ENCODE measurements around the gene SMC4. TPM values are rescaled to one million over a fixed set of nuclear protein-coding genes. Genes with fewer than 3 reads are reported as not detected.
A peak's percentile ranks its signal among the peaks of the same experiment; 100 is the strongest.
"Not testable (repeated sequence)": the region's sequence is repeated elsewhere in the genome, so short reads cannot be mapped to it uniquely, and the experiment has no call there.

The SMC4 gene
- total RNA-seq = 100 to 1,000 TPM; 143 to 157 TPM

DNA sequence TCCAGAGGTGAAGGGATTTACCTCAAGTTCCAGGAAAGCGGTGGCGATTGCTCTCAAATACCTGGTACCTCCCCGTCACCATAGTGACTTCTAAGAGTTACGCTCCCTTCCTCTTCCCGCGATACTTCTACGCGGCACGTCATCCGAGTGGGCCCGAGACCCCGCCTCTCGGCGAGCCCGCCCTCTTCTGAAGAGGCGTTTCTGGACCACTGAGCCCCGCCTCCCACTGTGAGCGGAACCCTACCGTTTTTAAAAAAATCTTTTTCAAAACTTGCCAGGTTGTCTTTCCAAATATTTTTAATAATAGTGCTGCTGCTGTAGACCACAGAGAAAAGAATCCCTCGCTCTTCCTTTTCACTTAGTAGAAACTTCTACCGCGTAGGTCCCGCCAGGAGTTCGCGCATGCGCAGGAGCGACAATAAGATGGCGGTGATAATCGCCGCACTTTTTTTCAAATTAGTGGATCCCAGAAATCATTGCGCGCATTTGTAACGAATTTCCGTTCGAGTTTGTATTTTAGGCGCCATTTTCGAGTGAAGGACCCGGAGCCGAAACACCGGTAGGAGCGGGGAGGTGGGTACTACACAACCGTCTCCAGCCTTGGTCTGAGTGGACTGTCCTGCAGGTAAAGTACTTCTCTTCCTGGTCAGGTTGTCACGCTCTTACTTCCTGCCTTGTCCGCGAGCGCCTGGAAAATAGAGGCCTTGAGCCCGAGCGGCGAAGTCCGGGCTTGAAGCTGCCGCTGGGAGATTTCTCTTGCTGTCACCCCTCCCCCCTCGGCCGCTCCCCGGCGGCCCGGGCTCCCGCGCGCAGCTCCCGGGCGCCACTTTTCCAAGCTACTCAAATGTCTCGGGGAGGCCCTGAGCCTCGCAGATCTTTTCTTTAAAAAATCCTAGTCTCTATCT, at the start of gene SMC4, which contains the start of gene IFT80:
SMC4 (plus strand) TSS at position 526 of the 905 bp plus-strand sequence. CDS start 1,177 bp downstream, outside the sequence.
IFT80 (minus strand) TSS at position 101 of the 905 bp plus-strand sequence. CDS start 14,625 bp downstream, outside the sequence.
- ChIA-PET CTCF (interaction anchor here (0.9 to 1.4 kb wide), 4 partner anchors 13 to 1755 kb away, joined by 3 to 9 read pairs (median 3); partner anchors contain the start of genes GFM1 and TRIM59), POLR2A (interaction anchor here (0.7 to 2.3 kb wide), 6 partner anchors 10 to 822 kb away, joined by 3 to 31 read pairs (median 6); partner anchors contain the start of genes IL12A, NMD3 and TRIM59)
- Mint-ChIP-seq H3K4me1 (ENCODE audit: low read depth) (peaks cover 44% of the 10 kb centered on the region), H3K27me3 (peaks cover 4% of the 10 kb centered on the region), H3K36me3 (peaks cover 45% of the 10 kb centered on the region), H3K27ac (peak within 1 kb of the TSS; percentile 98), H3K4me3 (peak within 1 kb of the TSS; percentile 98), H3K9me3 (no peaks in the 10 kb centered on the region)
- intact Hi-C loops (cut with micrococcal nuclease) = loop anchor here (1.0 to 5.0 kb wide), 8 partner anchors 14 to 1597 kb away; partner anchors contain the start of genes C3orf80, IL12A, KPNA4 and MFSD1
- peak; percentile 98 for DNase-seq

DNA sequence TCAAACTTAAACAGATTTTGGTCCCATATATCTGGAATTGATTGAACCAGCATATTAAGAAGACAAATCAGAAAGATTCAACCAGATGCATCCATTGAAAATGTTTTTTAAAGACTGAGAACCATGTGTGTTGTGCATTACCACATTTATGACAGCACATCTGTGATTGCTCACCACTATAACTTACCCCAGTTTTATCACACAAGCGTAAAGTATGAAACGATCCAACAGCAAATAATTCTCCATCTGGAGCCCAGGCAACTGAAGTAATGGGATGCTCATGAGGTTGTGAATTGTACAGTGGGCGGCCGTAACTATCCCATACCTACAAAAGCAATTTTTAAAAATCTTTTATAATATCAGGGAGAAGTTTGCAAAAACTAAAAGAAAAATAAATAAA, 43.6 kb upstream of the SMC4 start:
- no peaks in the 10 kb centered on the region for H3K4me1 Mint-ChIP-seq (ENCODE audit: low read depth)
- no peaks in the 10 kb centered on the region for H3K9me3 Mint-ChIP-seq
- H3K4me3 Mint-ChIP-seq = no peak overlapping the region
- intact Hi-C loops (cut with micrococcal nuclease) = no loop called here
- no peak overlapping the region for H3K27ac Mint-ChIP-seq
- peaks cover 25% of the 10 kb centered on the region for H3K36me3 Mint-ChIP-seq
- ChIA-PET CTCF (no interaction called here), POLR2A (interaction anchor here (0.5 kb wide), 1 partner anchor 31 kb away, joined by 3 read pairs; no protein-coding TSS in a partner anchor)
- H3K27me3 Mint-ChIP-seq = no peaks in the 10 kb centered on the region
- DNase-seq = no peak

DNA sequence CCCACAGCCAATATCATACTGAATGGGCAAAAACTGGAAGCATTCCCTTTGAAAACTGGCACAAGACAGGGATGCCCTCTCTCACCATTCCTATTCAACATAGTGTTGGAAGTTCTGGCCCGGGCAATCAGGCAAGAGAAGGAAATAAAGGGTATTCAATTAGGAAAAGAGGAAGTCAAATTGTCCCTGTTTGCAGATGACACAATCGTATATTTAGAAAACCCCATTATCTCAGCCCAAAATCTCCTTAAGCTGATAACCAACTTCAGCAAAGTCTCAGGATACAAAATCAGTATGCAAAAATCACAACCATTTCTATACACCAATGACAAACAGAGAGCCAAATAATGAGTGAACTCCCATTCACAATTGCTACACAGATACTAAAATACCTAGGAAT, 36.6 kb upstream of the SMC4 start:
- DNase-seq; H3K4me3 Mint-ChIP-seq; H3K27me3 Mint-ChIP-seq; CTCF ChIA-PET; intact Hi-C loops (cut with micrococcal nuclease); H3K27ac Mint-ChIP-seq; H3K4me1 Mint-ChIP-seq (ENCODE audit: low read depth); H3K9me3 Mint-ChIP-seq; POLR2A ChIA-PET: not testable (repeated sequence)
- peaks cover 48% of the 10 kb centered on the region for H3K36me3 Mint-ChIP-seq

DNA sequence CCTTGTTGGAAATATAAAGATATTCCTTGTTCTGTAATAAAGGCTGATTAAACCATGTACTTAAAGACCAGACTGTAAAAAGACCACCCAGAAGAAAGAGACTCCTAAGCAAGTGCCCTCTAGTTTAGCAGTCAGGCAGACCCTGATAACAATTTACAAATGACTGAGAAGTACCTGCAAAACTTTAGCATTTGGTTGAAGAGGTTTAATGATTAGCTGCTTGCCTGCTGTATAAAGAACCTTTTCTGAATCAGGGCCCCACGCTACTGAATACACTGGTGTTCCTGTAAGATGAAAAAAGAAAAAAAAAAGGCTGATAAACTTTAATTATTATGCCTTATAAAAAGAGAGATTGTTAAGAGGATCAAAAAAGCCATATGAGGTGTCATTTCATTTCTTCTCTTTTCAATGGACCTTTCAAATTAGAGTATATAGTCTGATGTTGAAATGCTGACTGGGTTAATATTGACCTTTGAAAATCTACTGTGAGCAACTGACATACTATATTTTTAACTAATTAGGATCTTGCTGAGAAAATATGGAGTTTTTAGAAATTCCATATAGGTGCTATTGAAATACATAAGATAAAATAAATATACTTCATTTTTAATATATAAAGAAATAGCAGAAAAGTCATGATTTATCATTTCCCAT, 33.5 kb upstream of the SMC4 start:
- H3K4me1 Mint-ChIP-seq (ENCODE audit: low read depth) = peaks cover 16% of the 10 kb centered on the region
- ChIA-PET CTCF (no interaction called here), POLR2A (no interaction called here)
- intact Hi-C loops (cut with micrococcal nuclease) = no loop called here
- H3K9me3 Mint-ChIP-seq = no peaks in the 10 kb centered on the region
- DNase-seq = no peak
- H3K36me3 Mint-ChIP-seq = peaks cover 37% of the 10 kb centered on the region
- H3K4me3 Mint-ChIP-seq = no peak overlapping the region
- no peaks in the 10 kb centered on the region for H3K27me3 Mint-ChIP-seq
- H3K27ac Mint-ChIP-seq = no peak overlapping the region

DNA sequence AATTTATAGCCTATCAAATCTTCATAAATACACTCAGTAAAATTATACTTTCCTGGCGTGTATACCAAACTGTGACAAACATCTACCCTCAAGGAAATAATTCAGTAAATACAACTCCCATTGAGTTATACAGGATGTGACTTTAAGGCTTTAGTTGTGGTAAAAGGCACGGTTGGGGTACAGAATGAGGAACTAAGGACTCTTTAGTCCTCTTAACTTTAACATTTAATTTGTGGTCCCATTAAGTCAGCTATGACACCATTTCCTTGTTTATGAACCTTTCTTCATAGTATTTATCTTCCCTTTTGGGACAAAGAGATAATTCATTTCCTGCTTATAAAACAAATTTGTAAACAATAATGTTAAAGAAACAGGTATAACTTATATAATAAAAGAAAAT, 30.6 kb upstream of the SMC4 start:
- Mint-ChIP-seq H3K27ac (no peak overlapping the region), H3K4me1 (ENCODE audit: low read depth) (peaks cover 18% of the 10 kb centered on the region), H3K9me3 (no peaks in the 10 kb centered on the region), H3K4me3 (no peak overlapping the region), H3K27me3 (no peaks in the 10 kb centered on the region), H3K36me3 (peaks cover 21% of the 10 kb centered on the region)
- CTCF ChIA-PET = no interaction called here
- POLR2A ChIA-PET = no interaction called here
- intact Hi-C loops (cut with micrococcal nuclease) = no loop called here
- no peak for DNase-seq

DNA sequence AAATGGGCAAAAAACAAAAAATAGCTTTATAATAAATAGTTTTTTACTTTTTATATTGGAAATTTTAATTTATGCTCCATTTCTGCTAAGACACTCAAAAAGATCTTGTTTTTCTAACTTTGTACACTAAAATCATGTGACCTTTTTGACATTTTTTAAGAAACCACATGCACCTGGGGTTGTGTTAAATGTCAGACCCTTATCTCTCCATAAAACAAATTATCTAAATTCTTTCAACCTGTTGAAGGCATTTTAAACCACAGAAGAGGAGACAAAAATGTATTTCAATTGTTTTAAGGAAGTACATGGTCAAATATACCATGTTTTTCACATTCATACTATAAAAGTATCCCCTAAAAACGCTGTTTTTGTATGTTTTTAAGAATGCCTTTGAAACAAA, 29.7 kb upstream of the SMC4 start:
- DNase-seq = no peak
- CTCF ChIA-PET = interaction anchor here (1.1 kb wide), 1 partner anchor 43 kb away, joined by 3 read pairs; no protein-coding TSS in a partner anchor
- H3K27me3 Mint-ChIP-seq = no peaks in the 10 kb centered on the region

DNA sequence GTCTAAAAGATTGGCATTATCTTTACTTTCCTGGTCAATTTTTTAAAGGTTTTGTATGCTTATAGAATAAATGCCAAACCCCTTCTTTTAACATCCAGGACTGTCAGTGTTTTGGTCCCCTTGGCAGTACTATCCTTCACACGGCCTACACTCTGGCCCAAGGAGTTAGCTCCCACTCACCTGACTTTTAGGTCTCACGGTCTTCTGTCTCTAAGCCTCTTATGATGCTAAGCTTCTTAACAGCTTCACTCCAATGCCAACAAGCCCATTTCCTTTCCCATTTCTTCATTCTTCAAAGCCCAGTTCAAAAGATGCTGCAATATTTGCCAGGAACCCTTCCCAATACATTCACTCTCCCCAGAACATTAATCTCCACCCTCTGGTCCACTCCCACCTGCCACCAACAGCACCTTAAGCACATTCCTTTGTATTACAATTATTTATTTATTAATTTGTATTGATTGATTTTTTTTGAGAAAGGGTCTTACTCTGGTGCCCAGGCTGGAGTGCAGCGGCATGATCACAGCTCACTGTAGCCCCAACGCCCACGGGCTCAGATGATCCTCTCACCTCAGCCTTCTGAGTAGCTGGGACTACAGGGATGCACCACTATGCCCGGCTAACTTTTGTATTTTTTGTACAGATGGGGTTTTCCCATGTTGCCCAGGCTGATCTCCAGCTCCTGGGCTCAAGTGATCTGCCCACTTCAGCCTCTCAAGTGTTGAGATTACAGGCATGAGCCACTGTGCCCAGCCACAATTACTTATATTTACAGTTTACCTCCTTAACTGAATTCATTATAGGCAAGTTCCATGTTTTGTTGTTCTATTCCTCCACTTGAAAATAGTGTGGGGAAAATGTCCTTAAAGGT, 28.2 kb upstream of the SMC4 start:
- Mint-ChIP-seq H3K4me3 (no peak overlapping the region), H3K4me1 (ENCODE audit: low read depth) (peaks cover 18% of the 10 kb centered on the region), H3K9me3 (no peaks in the 10 kb centered on the region), H3K27ac (no peak overlapping the region), H3K27me3 (no peaks in the 10 kb centered on the region), H3K36me3 (peaks cover 13% of the 10 kb centered on the region)
- DNase-seq = no peak
- CTCF ChIA-PET = no interaction called here
- POLR2A ChIA-PET = interaction anchor here (0.8 kb wide), 1 partner anchor 42 kb away, joined by 4 read pairs; no protein-coding TSS in a partner anchor
- intact Hi-C loops (cut with micrococcal nuclease) = no loop called here

More for the DNA sequence above, 29.7 kb upstream of the SMC4 start:
- intact Hi-C loops (cut with micrococcal nuclease) = no loop called here
- POLR2A ChIA-PET = no interaction called here
- no peak overlapping the region for H3K27ac Mint-ChIP-seq
- H3K36me3 Mint-ChIP-seq = peaks cover 22% of the 10 kb centered on the region
- H3K9me3 Mint-ChIP-seq = no peaks in the 10 kb centered on the region
- no peak overlapping the region for H3K4me3 Mint-ChIP-seq
- peaks cover 18% of the 10 kb centered on the region for H3K4me1 Mint-ChIP-seq (ENCODE audit: low read depth)

DNA sequence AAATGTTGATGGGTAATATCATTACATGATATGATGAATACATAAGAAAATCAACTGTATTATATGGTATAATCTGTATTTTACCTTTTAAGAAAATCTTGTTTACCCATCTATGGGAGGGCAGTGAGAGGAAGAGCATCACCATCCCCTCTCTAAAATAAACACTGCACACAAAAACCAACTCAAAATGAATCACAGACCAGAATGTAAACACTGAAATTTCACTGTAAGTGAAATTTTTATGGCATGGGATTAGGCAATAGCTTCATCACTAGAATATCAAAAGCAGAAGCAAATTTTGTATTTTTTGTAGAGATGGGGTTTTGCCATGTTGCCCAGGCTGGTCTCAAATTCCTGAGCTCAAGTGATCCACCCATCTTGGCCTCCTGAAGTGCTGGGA, 26.7 kb upstream of the SMC4 start:
- no peaks in the 10 kb centered on the region for H3K9me3 Mint-ChIP-seq
- H3K27ac Mint-ChIP-seq = no peak overlapping the region
- intact Hi-C loops (cut with micrococcal nuclease) = loop anchor here (2.0 kb wide), 1 partner anchor 20 kb away; no protein-coding TSS in a partner anchor
- peaks cover 16% of the 10 kb centered on the region for H3K36me3 Mint-ChIP-seq
- no peak overlapping the region for H3K4me3 Mint-ChIP-seq
- no peak for DNase-seq
- no peaks in the 10 kb centered on the region for H3K27me3 Mint-ChIP-seq
- POLR2A ChIA-PET = no interaction called here
- CTCF ChIA-PET = no interaction called here
- H3K4me1 Mint-ChIP-seq (ENCODE audit: low read depth) = peaks cover 18% of the 10 kb centered on the region

DNA sequence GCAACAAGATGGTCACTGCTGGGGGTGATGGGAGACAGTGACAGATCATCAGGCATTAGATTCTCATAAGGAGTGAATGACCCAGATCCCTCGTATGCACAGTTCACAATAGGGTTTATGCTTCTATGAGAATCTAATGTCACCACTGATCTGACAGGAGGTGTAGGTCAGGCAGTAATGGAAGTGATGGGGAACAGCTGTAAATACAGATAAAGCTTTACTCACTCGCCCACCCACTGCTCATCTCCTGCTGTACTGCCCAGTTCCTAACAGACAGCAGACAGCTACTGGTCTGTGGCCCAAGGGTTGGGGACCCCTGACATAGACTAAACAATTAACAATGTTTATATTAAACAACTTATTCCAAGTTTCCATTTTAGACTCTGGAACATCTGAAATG, 25.8 kb upstream of the SMC4 start:
- intact Hi-C loops (cut with micrococcal nuclease) = loop anchor here (2.0 kb wide), 1 partner anchor 19 kb away; no protein-coding TSS in a partner anchor
- H3K4me3 Mint-ChIP-seq = no peak overlapping the region
- ChIA-PET CTCF (no interaction called here), POLR2A (no interaction called here)
- H3K4me1 Mint-ChIP-seq (ENCODE audit: low read depth) = peaks cover 18% of the 10 kb centered on the region
- H3K36me3 Mint-ChIP-seq = peaks cover 16% of the 10 kb centered on the region
- H3K9me3 Mint-ChIP-seq = no peaks in the 10 kb centered on the region
- DNase-seq = no peak
- no peaks in the 10 kb centered on the region for H3K27me3 Mint-ChIP-seq
- no peak overlapping the region for H3K27ac Mint-ChIP-seq

DNA sequence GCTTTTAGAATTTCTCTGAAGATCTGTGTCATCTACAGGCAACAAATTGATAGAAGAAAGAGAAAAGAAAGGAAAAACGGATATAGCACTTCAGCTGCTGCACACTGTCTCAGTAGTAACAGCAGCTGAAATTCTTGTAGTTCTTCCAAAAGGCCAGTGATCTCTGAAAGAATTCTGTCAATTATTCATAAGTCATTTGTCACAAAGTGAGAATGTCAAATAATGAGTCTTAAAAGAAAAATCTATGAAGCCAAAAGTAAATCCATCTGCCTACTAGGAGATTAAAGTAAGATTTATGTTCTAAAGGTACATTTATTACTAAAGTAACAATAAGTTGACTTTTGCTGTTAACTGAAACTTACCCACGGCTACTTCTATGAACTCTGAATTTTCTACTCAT, 25.0 kb upstream of the SMC4 start:
- Mint-ChIP-seq H3K27ac (no peak overlapping the region), H3K4me1 (ENCODE audit: low read depth) (peaks cover 15% of the 10 kb centered on the region), H3K9me3 (no peaks in the 10 kb centered on the region), H3K36me3 (peaks cover 16% of the 10 kb centered on the region), H3K4me3 (no peak overlapping the region), H3K27me3 (no peaks in the 10 kb centered on the region)
- CTCF ChIA-PET = no interaction called here
- intact Hi-C loops (cut with micrococcal nuclease) = no loop called here
- POLR2A ChIA-PET = no interaction called here
- no peak for DNase-seq

DNA sequence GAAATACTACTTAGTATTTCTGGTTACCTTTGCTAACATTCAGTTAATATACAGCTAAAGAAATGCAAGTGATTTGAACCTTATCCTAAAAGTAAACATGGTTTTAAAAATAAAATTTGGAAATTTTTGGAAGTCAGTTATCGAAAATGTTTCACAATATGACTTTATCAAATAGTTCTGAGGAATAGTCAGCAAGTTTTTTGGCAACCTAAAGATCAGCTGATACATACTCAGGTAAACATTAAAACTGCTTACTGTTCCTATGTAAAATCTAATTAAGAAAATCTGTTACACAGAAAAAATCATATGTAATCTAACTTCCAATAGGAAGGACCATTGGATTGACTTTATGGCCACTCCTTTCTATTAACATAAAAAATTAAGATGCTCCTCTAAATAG, 24.5 kb upstream of the SMC4 start:
- Mint-ChIP-seq H3K36me3 (peaks cover 16% of the 10 kb centered on the region), H3K27me3 (no peaks in the 10 kb centered on the region), H3K4me1 (ENCODE audit: low read depth) (peaks cover 13% of the 10 kb centered on the region), H3K4me3 (no peak overlapping the region), H3K27ac (no peak overlapping the region), H3K9me3 (no peaks in the 10 kb centered on the region)
- DNase-seq = no peak
- POLR2A ChIA-PET = no interaction called here
- intact Hi-C loops (cut with micrococcal nuclease) = no loop called here
- CTCF ChIA-PET = no interaction called here
